Measurements from ENCODE around the gene CWC25. TPM values are rescaled to one million over a fixed set of nuclear protein-coding genes. Genes with fewer than 3 reads are reported as not detected.

Gene CWC25
- total and polyA plus RNA-seq, 9 of the 15 experiments (the other 6 are each of a cell fraction or from before 2014, with no cell fraction given): 16.5 to 27.4 (median 23.0) TPM

DNA sequence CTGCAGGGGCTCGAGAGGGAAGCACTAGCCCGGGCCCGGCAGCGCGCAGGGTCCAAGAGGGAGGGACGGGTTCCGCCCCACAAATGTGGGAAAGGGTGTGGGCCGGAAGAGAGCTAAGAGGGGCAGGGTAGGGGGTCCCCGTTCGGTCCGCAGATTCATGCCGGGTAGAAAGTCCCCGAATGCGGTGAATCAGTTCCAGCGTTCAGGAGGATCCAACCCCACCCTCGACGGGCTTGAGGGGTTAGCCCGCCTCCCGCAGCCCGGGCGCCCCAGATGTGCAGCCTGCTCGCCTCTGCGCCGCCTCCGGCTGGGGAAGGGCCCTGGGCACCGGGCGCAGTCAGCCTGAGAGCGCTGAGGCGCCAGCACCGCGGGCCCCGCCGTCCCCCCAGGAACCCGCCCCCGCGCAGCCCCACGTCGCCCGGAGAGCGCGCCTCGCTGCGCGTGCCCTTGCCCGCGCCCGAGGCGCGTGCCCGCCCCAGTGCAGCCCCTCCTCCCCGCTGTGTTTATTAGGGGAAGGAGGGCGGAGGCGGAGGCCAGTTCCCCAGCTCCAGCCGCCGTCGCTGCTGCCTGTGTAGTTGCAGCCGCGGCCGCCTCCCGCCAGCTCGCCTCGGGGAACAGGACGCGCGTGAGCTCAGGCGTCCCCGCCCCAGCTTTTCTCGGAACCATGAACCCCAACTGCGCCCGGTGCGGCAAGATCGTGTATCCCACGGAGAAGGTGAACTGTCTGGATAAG, 44.6 kb upstream of the CWC25 start, which contains the start of gene LASP1 (continued):
- TF ChIP-seq, protein P1, sequence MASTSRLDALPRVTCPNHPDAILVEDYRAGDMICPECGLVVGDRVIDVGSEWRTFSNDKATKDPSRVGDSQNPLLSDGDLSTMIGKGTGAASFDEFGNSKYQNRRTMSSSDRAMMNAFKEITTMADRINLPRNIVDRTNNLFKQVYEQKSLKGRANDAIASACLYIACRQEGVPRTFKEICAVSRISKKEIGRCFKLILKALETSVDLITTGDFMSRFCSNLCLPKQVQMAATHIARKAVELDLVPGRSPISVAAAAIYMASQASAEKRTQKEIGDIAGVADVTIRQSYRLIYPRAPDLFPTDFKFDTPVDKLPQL (IDR thresholded peaks at IDR 0.05; ENCODE audit: extremely low read depth, insufficient read length): no peak
- TF ChIP-seq ZNF830 (CRISPR knock-in tag; IDR thresholded peaks at IDR 0.05) (0 out of 2 replicates have a peak, but pooled peaks have one; percentile 48), TAF15 (IDR thresholded peaks at IDR 0.05; ENCODE audit: low read depth, low read length) (no peak), HDAC2 (IDR thresholded peaks at IDR 0.05) (0 out of 2 replicates have a peak, but pooled peaks have one; percentile 8), HNRNPK (IDR thresholded peaks at IDR 0.05; ENCODE audit: low read depth, low read length, poor library complexity, severe bottlenecking) (no peak), ZBTB7A (IDR thresholded peaks at IDR 0.05; ENCODE audit: borderline replicate concordance, control insufficient read depth, low read depth, low read length) (peak; percentile 58), NRF1 (conservative IDR thresholded peaks at IDR 0.05 in 1 of 2, IDR thresholded peaks at IDR 0.05 in 1 of 2) (peak; percentile 74), ZBTB11 (CRISPR knock-in tag; IDR thresholded peaks at IDR 0.05) (peak in 1 of 3 experiments; percentile 83; a peak in 2 of 6 replicates), ZBTB2 (IDR thresholded peaks at IDR 0.05) (no peak), FOXK2 (conservative IDR thresholded peaks at IDR 0.05 in 1 of 2, IDR thresholded peaks at IDR 0.05 in 1 of 2; ENCODE audit: low read depth in 2 of 2) (0 out of 4 replicates have a peak, but pooled peaks of 1 of the 2 experiments have one; percentile 27), PYGO2 (tag; IDR thresholded peaks at IDR 0.05) (no peak), ZNF140 (CRISPR knock-in tag; IDR thresholded peaks at IDR 0.05) (no peak), ARID1B (IDR thresholded peaks at IDR 0.05) (peak; percentile 29), POU5F1 (IDR thresholded peaks at IDR 0.05; ENCODE audit: borderline replicate concordance, low read depth, low read length, partially characterized antibody) (no peak)
- TF ChIP-seq, protein P2, sequence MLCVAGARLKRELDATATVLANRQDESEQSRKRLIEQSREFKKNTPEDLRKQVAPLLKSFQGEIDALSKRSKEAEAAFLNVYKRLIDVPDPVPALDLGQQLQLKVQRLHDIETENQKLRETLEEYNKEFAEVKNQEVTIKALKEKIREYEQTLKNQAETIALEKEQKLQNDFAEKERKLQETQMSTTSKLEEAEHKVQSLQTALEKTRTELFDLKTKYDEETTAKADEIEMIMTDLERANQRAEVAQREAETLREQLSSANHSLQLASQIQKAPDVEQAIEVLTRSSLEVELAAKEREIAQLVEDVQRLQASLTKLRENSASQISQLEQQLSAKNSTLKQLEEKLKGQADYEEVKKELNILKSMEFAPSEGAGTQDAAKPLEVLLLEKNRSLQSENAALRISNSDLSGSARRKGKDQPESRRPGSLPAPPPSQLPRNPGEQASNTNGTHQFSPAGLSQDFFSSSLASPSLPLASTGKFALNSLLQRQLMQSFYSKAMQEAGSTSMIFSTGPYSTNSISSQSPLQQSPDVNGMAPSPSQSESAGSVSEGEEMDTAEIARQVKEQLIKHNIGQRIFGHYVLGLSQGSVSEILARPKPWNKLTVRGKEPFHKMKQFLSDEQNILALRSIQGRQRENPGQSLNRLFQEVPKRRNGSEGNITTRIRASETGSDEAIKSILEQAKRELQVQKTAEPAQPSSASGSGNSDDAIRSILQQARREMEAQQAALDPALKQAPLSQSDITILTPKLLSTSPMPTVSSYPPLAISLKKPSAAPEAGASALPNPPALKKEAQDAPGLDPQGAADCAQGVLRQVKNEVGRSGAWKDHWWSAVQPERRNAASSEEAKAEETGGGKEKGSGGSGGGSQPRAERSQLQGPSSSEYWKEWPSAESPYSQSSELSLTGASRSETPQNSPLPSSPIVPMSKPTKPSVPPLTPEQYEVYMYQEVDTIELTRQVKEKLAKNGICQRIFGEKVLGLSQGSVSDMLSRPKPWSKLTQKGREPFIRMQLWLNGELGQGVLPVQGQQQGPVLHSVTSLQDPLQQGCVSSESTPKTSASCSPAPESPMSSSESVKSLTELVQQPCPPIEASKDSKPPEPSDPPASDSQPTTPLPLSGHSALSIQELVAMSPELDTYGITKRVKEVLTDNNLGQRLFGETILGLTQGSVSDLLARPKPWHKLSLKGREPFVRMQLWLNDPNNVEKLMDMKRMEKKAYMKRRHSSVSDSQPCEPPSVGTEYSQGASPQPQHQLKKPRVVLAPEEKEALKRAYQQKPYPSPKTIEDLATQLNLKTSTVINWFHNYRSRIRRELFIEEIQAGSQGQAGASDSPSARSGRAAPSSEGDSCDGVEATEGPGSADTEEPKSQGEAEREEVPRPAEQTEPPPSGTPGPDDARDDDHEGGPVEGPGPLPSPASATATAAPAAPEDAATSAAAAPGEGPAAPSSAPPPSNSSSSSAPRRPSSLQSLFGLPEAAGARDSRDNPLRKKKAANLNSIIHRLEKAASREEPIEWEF (CRISPR knock-in tag; IDR thresholded peaks at IDR 0.05): peak; percentile 70; the same call in 1 of the 2 replicates

Measured in K562 (cell line).